GM18873 (cell line): ENCODE results near the gene CDT1.

ENCODE experiments used
- ATAC-seq: cut with Tn5 transposase; IDR thresholded peaks from one replicate; pipeline ENCODE4 v1.9.1; 2021; ENCODE audit warnings: mild to moderate bottlenecking, moderate library complexity, moderate number of reproducible peaks; ENCODE audit not compliant: unreplicated experiment, low FRiP score

Gene CDT1

GRCh38 chr16:88834670-88835069 is 31.1 kb downstream of the CDT1 start:
- ATAC-seq: no peak

GRCh38 chr16:88835383-88835782 is 31.8 kb downstream of the CDT1 start:
- ATAC-seq: no peak

GRCh38 chr16:88835818-88836217 is 32.2 kb downstream of the CDT1 start:
- no peak for ATAC-seq

GRCh38 chr16:88836791-88837190 is 33.2 kb downstream of the CDT1 start:
- no peak for ATAC-seq

GRCh38 chr16:88837806-88838205 is 34.2 kb downstream of the CDT1 start:
- ATAC-seq: no peak

GRCh38 chr16:88838566-88838965 is 35.0 kb downstream of the CDT1 start:
- no peak for ATAC-seq

- no peak for ATAC-seq
Observed at GRCh38 chr16:88839026-88839529, 35.5 kb downstream of the CDT1 start.

- ATAC-seq: no peak
Observed at GRCh38 chr16:88839745-88840599, 36.4 kb downstream of the CDT1 start.

- no peak for ATAC-seq
Observed at GRCh38 chr16:88840600-88841215, 37.1 kb downstream of the CDT1 start.

- no peak for ATAC-seq
Observed at GRCh38 chr16:88841521-88842307, 38.1 kb downstream of the CDT1 start.

- ATAC-seq: no peak
Observed at GRCh38 chr16:88842308-88842756, 38.7 kb downstream of the CDT1 start.

GRCh38 chr16:88842806-88843205 is 39.2 kb downstream of the CDT1 start:
- ATAC-seq: no peak

GRCh38 chr16:88843256-88843655 is 39.7 kb downstream of the CDT1 start:
- no peak for ATAC-seq

GRCh38 chr16:88844419-88845036 is 40.9 kb downstream of the CDT1 start:
- no peak for ATAC-seq

- ATAC-seq: no peak
Observed at GRCh38 chr16:88846088-88846487, 42.5 kb downstream of the CDT1 start.

GRCh38 chr16:88847654-88848053 is 44.1 kb downstream of the CDT1 start:
- no peak for ATAC-seq

- ATAC-seq: no peak
Observed at GRCh38 chr16:88848557-88848956, 45.0 kb downstream of the CDT1 start.

- ATAC-seq: no peak
Observed at GRCh38 chr16:88850531-88851199, 47.1 kb downstream of the CDT1 start.

GRCh38 chr16:88851616-88852015 is 48.0 kb downstream of the CDT1 start:
- ATAC-seq: no peak
